ENCODE measurements around the gene ZBTB11.

GRCh38 chr3:101676765-101677435 lies at the start of gene ZBTB11:
- TF ChIP-seq EZH2 (IDR thresholded peaks at IDR 0.05; ENCODE audit: insufficient read depth, poor library complexity, severe bottlenecking) (no peak), EZH2phosphoT487 (IDR thresholded peaks at IDR 0.05; ENCODE audit: insufficient read depth, low read depth) (no peak)
